ENCODE results near the gene TGM5. TPM values are rescaled to one million over a fixed set of nuclear protein-coding genes. Genes with fewer than 3 reads are reported as not detected.

TGM5 gene
- total and polyA plus RNA-seq, 4 experiments from 2014 or later, result not detected

DNA sequence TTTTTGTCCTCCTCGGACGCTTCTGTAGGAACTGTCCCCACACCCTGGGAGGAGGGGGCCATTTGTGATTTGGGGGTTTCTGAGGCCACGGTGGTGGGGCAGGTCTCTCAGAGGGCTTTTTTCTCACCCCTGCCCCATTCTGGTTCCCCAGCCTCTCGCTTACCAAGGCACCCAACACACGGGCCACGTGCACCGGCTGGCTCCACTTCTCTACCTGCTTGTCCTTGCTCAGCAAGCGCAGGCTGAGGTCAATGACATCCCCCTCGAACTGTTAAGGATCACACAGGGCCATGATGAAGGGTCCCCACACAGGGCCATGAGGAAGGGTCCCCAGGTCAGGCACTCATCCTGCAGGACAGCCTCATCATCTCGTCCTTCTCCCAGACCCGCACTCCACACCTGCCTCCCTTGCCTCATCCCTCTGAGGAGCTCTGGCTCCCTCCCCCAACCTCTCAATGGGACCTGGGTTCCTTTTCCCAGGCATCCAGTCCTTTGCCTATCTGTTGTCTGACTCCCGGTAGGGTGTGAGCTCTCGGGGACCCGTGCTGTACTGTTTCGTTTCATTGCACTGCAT is 56.5 kb downstream of the TGM5 start:
- H3K27ac Mint-ChIP-seq, result no peak overlapping the region
- no peaks in the 10 kb centered on the region for H3K4me1 ChIP-seq (ENCODE audit: insufficient read depth, low read length)
- no peak overlapping the region for H3K27ac ChIP-seq (ENCODE audit: low read depth, low read length)
- H3K36me3 Mint-ChIP-seq, result no peaks in the 10 kb centered on the region
- intact Hi-C loops (cut with micrococcal nuclease), result no loop called here
- DNase-seq, result no peak
- peaks cover 7 to 13% of the 10 kb centered on the region in 2 donors for H3K27me3 Mint-ChIP-seq
- H3K36me3 ChIP-seq (ENCODE audit: insufficient read depth, low read length), result no peaks in the 10 kb centered on the region
- no peaks in the 10 kb centered on the region for H3K27me3 ChIP-seq (ENCODE audit: insufficient read depth, low read length)
- H3K9me3 ChIP-seq (ENCODE audit: control insufficient read depth in 1 of 2, low read length in 2 of 2), result no peaks in the 10 kb centered on the region
- no peak overlapping the region for H3K4me3 ChIP-seq (ENCODE audit: low read length in 2 of 2)
- POLR2A ChIA-PET (ENCODE audit: partially characterized antibody), result no interaction called here
- H3K9me3 Mint-ChIP-seq, result no peaks in the 10 kb centered on the region
- H3K4me1 Mint-ChIP-seq, result no peaks in the 10 kb centered on the region
- CTCF ChIA-PET (ENCODE audit: partially characterized antibody), result interaction anchor here (2.0 kb wide), 1 partner anchor 15 kb away, joined by 6 read pairs; no protein-coding TSS in a partner anchor
- no peak overlapping the region for H3K4me3 Mint-ChIP-seq

DNA sequence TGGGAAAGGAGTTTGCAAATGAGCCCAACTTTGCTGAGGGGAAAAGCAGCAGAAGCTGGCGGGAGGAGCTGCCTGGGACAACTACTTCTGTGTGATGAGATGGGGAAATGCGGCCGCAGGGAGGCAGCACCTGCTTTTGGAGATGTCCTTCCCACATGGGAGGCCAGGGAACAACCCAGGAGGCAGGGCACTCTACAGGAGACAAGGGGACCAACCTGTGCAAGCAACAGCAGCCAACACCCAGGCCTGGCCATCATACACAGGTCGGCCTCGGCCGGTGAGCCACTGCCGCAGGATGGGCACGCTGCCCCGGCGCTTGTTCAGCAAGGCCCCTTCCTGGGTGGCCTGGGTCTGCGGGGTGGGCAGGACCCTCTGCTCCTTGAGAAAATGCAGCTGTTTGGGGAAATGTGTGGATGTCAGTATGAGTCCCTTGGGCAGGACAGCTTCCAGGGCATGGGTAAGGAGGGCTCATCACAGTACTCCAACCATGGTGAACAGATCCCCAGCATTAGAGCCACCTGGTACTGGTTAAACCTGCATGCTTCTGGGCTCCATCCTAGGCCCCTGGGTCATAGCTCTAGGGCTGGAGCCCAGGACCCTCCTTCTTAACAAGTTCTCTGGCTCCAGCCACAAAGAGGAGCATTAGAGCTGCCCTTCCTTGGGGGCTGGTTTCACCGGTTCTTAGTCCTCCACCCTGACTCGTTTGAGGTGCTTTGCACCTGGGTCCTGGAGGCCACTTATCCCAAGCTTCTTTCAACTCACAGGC is 57.5 kb downstream of the TGM5 start:
- Mint-ChIP-seq H3K27ac (no peak overlapping the region), H3K4me1 (peaks cover 0 to 4% (median 2%) of the 10 kb centered on the region in 4 donors), H3K9me3 (no peaks in the 10 kb centered on the region), H3K4me3 (no peak overlapping the region), H3K27me3 (peaks cover 7 to 13% of the 10 kb centered on the region in 2 donors), H3K36me3 (no peaks in the 10 kb centered on the region)
- POLR2A ChIA-PET (ENCODE audit: partially characterized antibody), result no interaction called here
- CTCF ChIA-PET (ENCODE audit: partially characterized antibody), result interaction anchor here (2.0 kb wide), 1 partner anchor 16 kb away, joined by 6 read pairs; no protein-coding TSS in a partner anchor
- intact Hi-C loops (cut with micrococcal nuclease), result no loop called here
- Histone ChIP-seq H3K27me3 (ENCODE audit: insufficient read depth, low read length) (no peaks in the 10 kb centered on the region), H3K9me3 (ENCODE audit: control insufficient read depth in 1 of 2, low read length in 2 of 2) (no peaks in the 10 kb centered on the region), H3K36me3 (ENCODE audit: insufficient read depth, low read length) (no peaks in the 10 kb centered on the region), H3K4me1 (ENCODE audit: insufficient read depth, low read length) (no peaks in the 10 kb centered on the region), H3K4me3 (ENCODE audit: low read length in 2 of 2) (no peak overlapping the region), H3K27ac (ENCODE audit: low read depth, low read length) (no peak overlapping the region)
- DNase-seq, result no peak

DNA sequence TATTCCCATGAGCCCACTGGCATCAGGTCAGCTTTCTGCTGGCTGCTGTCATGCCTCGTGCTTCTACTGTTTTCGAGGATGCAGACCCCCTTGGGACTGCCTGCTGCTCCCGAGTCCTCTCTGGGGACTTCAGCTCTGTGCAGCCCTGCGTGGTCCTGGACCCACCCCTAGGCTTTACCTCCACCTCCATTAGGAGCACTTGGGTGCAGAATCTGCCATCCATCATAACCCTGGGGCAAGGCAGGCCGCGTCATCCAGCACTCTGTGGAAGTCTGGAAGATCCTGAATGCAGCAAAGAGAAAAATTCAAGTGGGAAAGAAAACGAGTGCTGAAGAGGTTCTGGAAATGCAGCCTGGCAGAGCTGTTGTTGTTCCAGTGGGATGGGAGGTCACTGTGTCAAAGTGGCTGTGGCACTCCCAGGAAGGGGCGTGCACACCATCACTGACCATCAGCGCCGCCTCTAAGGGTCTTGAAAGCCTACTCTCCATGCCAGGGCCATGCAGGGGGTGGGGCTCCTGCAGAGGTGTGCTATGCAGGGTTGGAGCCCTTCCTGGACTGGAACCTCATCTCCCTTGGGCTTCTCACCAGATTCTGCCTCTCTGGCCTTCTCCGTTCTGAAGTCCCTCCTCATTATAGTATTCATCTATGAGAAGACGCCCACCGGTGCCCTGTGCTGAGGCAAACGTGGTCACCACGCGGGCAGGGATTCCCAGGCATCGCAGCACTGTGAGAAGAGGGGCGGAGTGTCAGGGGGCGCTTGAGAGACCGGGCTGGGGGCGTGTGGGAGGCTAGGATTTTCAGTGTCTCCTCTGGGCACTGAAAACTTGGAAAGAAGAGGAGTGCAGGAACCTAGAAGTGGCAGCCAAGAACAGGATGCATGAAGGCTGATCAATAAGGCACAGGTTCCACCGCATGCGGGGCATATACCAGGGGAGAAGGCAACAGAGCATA is 58.4 kb downstream of the TGM5 start:
- Mint-ChIP-seq H3K27ac (no peak overlapping the region), H3K4me3 (no peak overlapping the region)
- intact Hi-C loops (cut with micrococcal nuclease), result no loop called here

DNA sequence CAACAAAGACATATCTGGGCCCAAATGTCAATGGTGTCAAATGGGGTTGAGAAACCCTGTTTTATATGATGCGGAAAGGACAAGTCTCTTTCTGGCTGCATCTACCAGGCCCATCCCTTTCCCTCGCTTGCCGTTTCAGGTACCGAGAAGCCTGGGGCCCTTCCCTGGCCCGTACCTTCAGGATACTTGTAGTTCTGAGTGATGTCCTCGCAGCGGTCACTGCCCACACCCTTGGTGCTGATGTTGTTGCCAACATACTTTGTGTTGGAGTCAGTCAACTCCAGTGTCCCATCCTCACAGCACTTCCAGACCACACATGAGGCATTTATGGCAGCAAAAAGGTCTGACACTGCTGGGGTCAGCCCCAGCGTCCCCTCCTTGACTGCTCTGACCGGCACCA is 59.7 kb downstream of the TGM5 start:
- Histone ChIP-seq H3K27ac (ENCODE audit: low read depth, low read length) (no peak overlapping the region), H3K36me3 (ENCODE audit: insufficient read depth, low read length) (no peaks in the 10 kb centered on the region), H3K27me3 (ENCODE audit: insufficient read depth, low read length) (no peaks in the 10 kb centered on the region), H3K4me3 (ENCODE audit: low read length in 2 of 2) (no peak overlapping the region), H3K9me3 (ENCODE audit: control insufficient read depth in 1 of 2, low read length in 2 of 2) (no peaks in the 10 kb centered on the region), H3K4me1 (ENCODE audit: insufficient read depth, low read length) (no peaks in the 10 kb centered on the region)
- Mint-ChIP-seq H3K9me3 (no peaks in the 10 kb centered on the region), H3K27me3 (peaks cover 7 to 13% of the 10 kb centered on the region in 2 donors), H3K4me1 (peaks cover 0 to 6% (median 3%) of the 10 kb centered on the region in 4 donors), H3K4me3 (no peak overlapping the region), H3K36me3 (no peaks in the 10 kb centered on the region), H3K27ac (peak overlapping the region in 1 of 7 donors; percentile 48)
- ChIA-PET CTCF (ENCODE audit: partially characterized antibody) (interaction anchor here (1.3 kb wide), 1 partner anchor 19 kb away, joined by 4 read pairs; no protein-coding TSS in a partner anchor), POLR2A (ENCODE audit: partially characterized antibody) (no interaction called here)
- DNase-seq, result no peak
- intact Hi-C loops (cut with micrococcal nuclease), result no loop called here

More for the DNA sequence above, 58.4 kb downstream of the TGM5 start:
- H3K36me3 Mint-ChIP-seq, result no peaks in the 10 kb centered on the region
- H3K4me3 ChIP-seq (ENCODE audit: low read length in 2 of 2), result no peak overlapping the region
- CTCF ChIA-PET (ENCODE audit: partially characterized antibody), result interaction anchor here (1.3 kb wide), 1 partner anchor 18 kb away, joined by 4 read pairs; no protein-coding TSS in a partner anchor
- H3K27me3 ChIP-seq (ENCODE audit: insufficient read depth, low read length), result no peaks in the 10 kb centered on the region
- no peaks in the 10 kb centered on the region for H3K36me3 ChIP-seq (ENCODE audit: insufficient read depth, low read length)
- H3K27me3 Mint-ChIP-seq, result peaks cover 7 to 13% of the 10 kb centered on the region in 2 donors
- H3K4me1 ChIP-seq (ENCODE audit: insufficient read depth, low read length), result no peaks in the 10 kb centered on the region
- no peaks in the 10 kb centered on the region for H3K9me3 Mint-ChIP-seq
- H3K9me3 ChIP-seq (ENCODE audit: control insufficient read depth in 1 of 2, low read length in 2 of 2), result no peaks in the 10 kb centered on the region
- H3K4me1 Mint-ChIP-seq, result peaks cover 0 to 6% (median 3%) of the 10 kb centered on the region in 4 donors
- POLR2A ChIA-PET (ENCODE audit: partially characterized antibody), result no interaction called here
- DNase-seq, result no peak
- H3K27ac ChIP-seq (ENCODE audit: low read depth, low read length), result no peak overlapping the region

DNA sequence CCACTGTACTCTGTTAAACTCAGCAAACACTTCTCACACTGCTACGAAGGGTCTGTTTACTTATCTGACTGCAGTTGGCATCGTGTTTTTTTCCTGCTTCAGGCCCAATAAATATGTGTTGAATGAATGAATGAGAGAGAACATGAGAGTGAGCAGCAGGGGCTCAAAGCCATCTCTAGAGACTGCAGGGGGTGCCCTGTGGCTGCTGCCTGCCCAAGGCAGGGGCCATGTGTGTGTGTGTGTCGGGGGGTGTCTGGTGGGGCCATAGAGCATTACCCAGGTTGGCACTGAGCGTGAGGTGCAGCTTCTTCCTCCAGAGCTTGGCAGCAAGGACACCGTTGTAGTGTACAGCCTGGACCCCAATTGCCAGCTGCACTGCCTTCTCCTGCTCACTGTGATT is 60.7 kb downstream of the TGM5 start:
- intact Hi-C loops (cut with micrococcal nuclease), result no loop called here
- H3K9me3 ChIP-seq (ENCODE audit: control insufficient read depth in 1 of 2, low read length in 2 of 2), result no peaks in the 10 kb centered on the region
- CTCF ChIA-PET (ENCODE audit: partially characterized antibody), result no interaction called here

DNA sequence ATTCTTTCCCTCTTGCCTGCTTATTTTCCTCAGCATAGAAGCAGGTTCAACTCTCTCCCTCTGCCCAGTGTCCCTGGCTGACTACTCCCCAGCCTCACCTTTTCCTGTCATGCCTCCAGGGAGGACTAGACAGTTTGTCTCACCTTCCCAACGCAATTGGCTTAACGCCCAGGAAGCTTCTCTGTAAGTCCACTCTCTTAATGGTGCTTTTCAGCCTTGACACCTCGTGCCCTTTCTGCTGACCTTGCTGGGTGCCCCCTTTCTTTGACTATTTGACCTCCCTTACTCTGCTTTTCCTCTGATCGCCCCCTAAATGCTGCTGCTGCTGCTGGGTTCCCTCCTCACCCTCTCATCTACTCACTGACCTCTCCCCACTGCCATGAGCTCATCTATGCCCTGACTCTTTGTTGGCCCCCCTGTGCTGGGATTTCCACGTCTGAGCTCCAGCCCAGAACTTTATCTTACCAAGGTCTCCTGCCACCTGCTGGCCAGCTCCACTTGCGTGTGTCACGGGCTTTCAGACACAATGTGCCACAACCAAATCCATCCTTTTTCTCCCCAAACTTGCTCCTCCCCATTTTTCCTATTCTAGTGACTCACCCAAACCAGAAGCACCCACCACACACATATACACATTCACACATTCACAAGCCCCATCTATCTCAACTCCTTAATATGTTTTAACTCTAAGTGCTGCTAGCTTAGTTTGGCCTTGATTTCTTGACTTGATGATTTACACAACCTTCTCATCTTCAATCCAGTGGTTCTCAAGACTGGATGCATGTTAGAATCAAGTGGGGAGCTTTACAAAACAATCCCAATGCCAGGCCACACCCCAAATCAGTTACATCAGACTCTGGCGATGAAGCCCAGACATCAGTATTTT is 62.5 kb downstream of the TGM5 start:
- Mint-ChIP-seq H3K27ac (peak overlapping the region in 4 of 7 donors; percentile 1 to 53 (median 18)), H3K27me3 (peaks cover 5 to 7% of the 10 kb centered on the region in 2 donors), H3K4me1 (peaks cover 0 to 6% (median 3%) of the 10 kb centered on the region in 4 donors), H3K36me3 (peaks cover 2 to 6% of the 10 kb centered on the region in 2 donors), H3K4me3 (no peak overlapping the region), H3K9me3 (peaks cover 0 to 2% (median 0%) of the 10 kb centered on the region in 8 donors)
- Histone ChIP-seq H3K27me3 (ENCODE audit: insufficient read depth, low read length) (no peaks in the 10 kb centered on the region), H3K27ac (ENCODE audit: low read depth, low read length) (no peak overlapping the region), H3K36me3 (ENCODE audit: insufficient read depth, low read length) (no peaks in the 10 kb centered on the region), H3K4me1 (ENCODE audit: insufficient read depth, low read length) (no peaks in the 10 kb centered on the region), H3K4me3 (ENCODE audit: low read length in 2 of 2) (no peak overlapping the region), H3K9me3 (ENCODE audit: control insufficient read depth in 1 of 2, low read length in 2 of 2) (no peaks in the 10 kb centered on the region)
- CTCF ChIA-PET (ENCODE audit: partially characterized antibody), result interaction anchor here (0.6 to 2.8 kb wide), 36 partner anchors 10 to 675 kb away, joined by 3 to 14 read pairs (median 3); partner anchors contain the start of genes CCNDBP1 and UBR1
- intact Hi-C loops (cut with micrococcal nuclease), result loop anchor here (1.0 kb wide), 1 partner anchor 17 kb away; no protein-coding TSS in a partner anchor
- POLR2A ChIA-PET (ENCODE audit: partially characterized antibody), result interaction anchor here (0.8 kb wide), 1 partner anchor 19 kb away, joined by 4 read pairs; the partner anchor contains the start of gene CCNDBP1
- peak; percentile 24 to 54 (median 34) for DNase-seq

More for the DNA sequence above, 60.7 kb downstream of the TGM5 start:
- Mint-ChIP-seq H3K9me3 (no peaks in the 10 kb centered on the region), H3K4me1 (peaks cover 0 to 6% (median 3%) of the 10 kb centered on the region in 4 donors), H3K36me3 (no peaks in the 10 kb centered on the region), H3K27me3 (peaks cover 7 to 13% of the 10 kb centered on the region in 2 donors), H3K4me3 (no peak overlapping the region), H3K27ac (peak overlapping the region in 1 of 7 donors; percentile 2)
- no peak for DNase-seq
- Histone ChIP-seq H3K4me3 (ENCODE audit: low read length in 2 of 2) (no peak overlapping the region), H3K4me1 (ENCODE audit: insufficient read depth, low read length) (no peaks in the 10 kb centered on the region), H3K27ac (ENCODE audit: low read depth, low read length) (no peak overlapping the region), H3K36me3 (ENCODE audit: insufficient read depth, low read length) (no peaks in the 10 kb centered on the region), H3K27me3 (ENCODE audit: insufficient read depth, low read length) (no peaks in the 10 kb centered on the region)
- POLR2A ChIA-PET (ENCODE audit: partially characterized antibody), result interaction anchor here (0.8 kb wide), 1 partner anchor 19 kb away, joined by 4 read pairs; no protein-coding TSS in a partner anchor
